Measurements from ENCODE around the gene SF1.

The SF1 gene

GRCh38 chr11:64719406-64719805 is 58.9 kb downstream of the SF1 start:
- peaks cover 14% of the 10 kb centered on the region for H3K27me3 ChIP-seq (ENCODE audit: insufficient read depth, low read depth, severe bottlenecking)
- TF ChIP-seq CTCF (IDR thresholded peaks at IDR 0.05; ENCODE audit: low read depth, low read length), result no peak

GRCh38 chr11:64718780-64719124 is 59.6 kb downstream of the SF1 start:
- no peaks in the 10 kb centered on the region for H3K36me3 ChIP-seq
- H3K27ac ChIP-seq, result no peak overlapping the region
- no peak for TF ChIP-seq CTCF (IDR thresholded peaks at IDR 0.05; ENCODE audit: low read depth, low read length)
- peaks cover 21% of the 10 kb centered on the region for H3K27me3 ChIP-seq (ENCODE audit: insufficient read depth, low read depth, severe bottlenecking)
- no peak overlapping the region for H3K4me3 ChIP-seq (ENCODE audit: low read depth, low read length)
- H3K9me3 ChIP-seq (ENCODE audit: severe bottlenecking), result no peaks in the 10 kb centered on the region
- no peak for DNase-seq

More at GRCh38 chr11:64719406-64719805, 58.9 kb downstream of the SF1 start:
- Histone ChIP-seq H3K27ac (no peak overlapping the region), H3K9me3 (ENCODE audit: severe bottlenecking) (no peaks in the 10 kb centered on the region), H3K4me3 (ENCODE audit: low read depth, low read length) (no peak overlapping the region), H3K36me3 (no peaks in the 10 kb centered on the region)
- no peak for DNase-seq

GRCh38 chr11:64718084-64718779 is 60.1 kb downstream of the SF1 start:
- Histone ChIP-seq H3K9me3 (ENCODE audit: severe bottlenecking) (no peaks in the 10 kb centered on the region), H3K27ac (no peak overlapping the region), H3K4me3 (ENCODE audit: low read depth, low read length) (no peak overlapping the region), H3K27me3 (ENCODE audit: insufficient read depth, low read depth, severe bottlenecking) (peaks cover 22% of the 10 kb centered on the region), H3K36me3 (no peaks in the 10 kb centered on the region)
- DNase-seq, result no peak
- TF ChIP-seq CTCF (IDR thresholded peaks at IDR 0.05; ENCODE audit: low read depth, low read length), result no peak

GRCh38 chr11:64717268-64717578 is 61.1 kb downstream of the SF1 start:
- Histone ChIP-seq H3K36me3 (no peaks in the 10 kb centered on the region), H3K4me3 (ENCODE audit: low read depth, low read length) (no peak overlapping the region), H3K27me3 (ENCODE audit: insufficient read depth, low read depth, severe bottlenecking) (peaks cover 28% of the 10 kb centered on the region), H3K27ac (no peak overlapping the region), H3K9me3 (ENCODE audit: severe bottlenecking) (no peaks in the 10 kb centered on the region)
- DNase-seq, result no peak
- peak; percentile 24; the same call in 1 of the 2 replicates for TF ChIP-seq CTCF (IDR thresholded peaks at IDR 0.05; ENCODE audit: low read depth, low read length)

GRCh38 chr11:64716473-64717267 is 61.7 kb downstream of the SF1 start:
- no peaks in the 10 kb centered on the region for H3K36me3 ChIP-seq
- peaks cover 22% of the 10 kb centered on the region for H3K27me3 ChIP-seq (ENCODE audit: insufficient read depth, low read depth, severe bottlenecking)
- no peak for DNase-seq
- TF ChIP-seq CTCF (IDR thresholded peaks at IDR 0.05; ENCODE audit: low read depth, low read length), result no peak
- no peak overlapping the region for H3K4me3 ChIP-seq (ENCODE audit: low read depth, low read length)
- no peaks in the 10 kb centered on the region for H3K9me3 ChIP-seq (ENCODE audit: severe bottlenecking)
- no peak overlapping the region for H3K27ac ChIP-seq

Measured in WERI-Rb-1 (cell line).